Loucy (cell line): ENCODE measurements around the gene MARS1.

Experiments
- H2AFZ ChIP-seq: fragments of 200-600 bp; sonication (generic); 2 replicates; pipeline ENCODE4 v1.6.0; 2016; ENCODE audit warnings: antibody characterized with exemption, mild to moderate bottlenecking, low read length, moderate library complexity
- H3F3A ChIP-seq: fragments of 200-600 bp; 2 replicates; pipeline ENCODE4 v1.6.0; 2016; ENCODE audit warnings: antibody characterized with exemption, low read depth, mild to moderate bottlenecking
- H3K27me3 ChIP-seq: fragments of 200-600 bp; sonication (generic); 2 replicates; pipeline ENCODE4 v1.6.1; 2014; ENCODE audit warnings: low read length, mild to moderate bottlenecking; ENCODE audit not compliant: insufficient read depth, poor library complexity, severe bottlenecking
- H3K36me3 ChIP-seq: fragments of 200-600 bp; sonication (generic); 2 replicates; pipeline ENCODE4 v1.6.1; 2016; ENCODE audit warnings: low read length; ENCODE audit not compliant: insufficient read depth
- H3K4me1 ChIP-seq: fragments of 200-600 bp; sonication (generic); 2 replicates; pipeline ENCODE4 v1.5.1; 2014; ENCODE audit warnings: low read length, mild to moderate bottlenecking; ENCODE audit not compliant: insufficient read depth, poor library complexity, severe bottlenecking
- H3K4me2 ChIP-seq: fragments of 200-600 bp; sonication (generic); 2 replicates; pipeline ENCODE4 v1.6.0; 2014; ENCODE audit warnings: antibody characterized with exemption, low read length, low read depth, mild to moderate bottlenecking; ENCODE audit not compliant: poor library complexity, severe bottlenecking
- H3K4me3 ChIP-seq: fragments of 200-600 bp; sonication (generic); 2 replicates; pipeline ENCODE4 v1.5.1; 2014; ENCODE audit warnings: low read length, mild to moderate bottlenecking, mixed read lengths; ENCODE audit not compliant: poor library complexity, severe bottlenecking
- H3K79me2 ChIP-seq: fragments of 200-600 bp; sonication (generic); 2 replicates; pipeline ENCODE4 v1.6.1; 2014; ENCODE audit warnings: low read length; ENCODE audit not compliant: insufficient read depth
- H3K9ac ChIP-seq: fragments of 200-600 bp; sonication (generic); 2 replicates; pipeline ENCODE4 v1.6.0; 2014; ENCODE audit warnings: mild to moderate bottlenecking, low read depth, low read length, moderate library complexity; ENCODE audit not compliant: poor library complexity, severe bottlenecking
- H3K9me2 ChIP-seq: fragments of 200-600 bp; sonication (generic); replicated peaks from 2 replicates; pipeline ENCODE4 v1.6.1; 2016; ENCODE audit warnings: low read depth, low read length, mixed read lengths
- H3K9me3 ChIP-seq: fragments of 200-600 bp; sonication (generic); 2 replicates; pipeline ENCODE4 v1.6.1; 2014; ENCODE audit warnings: mild to moderate bottlenecking, antibody characterized with exemption, low read length, low read depth; ENCODE audit not compliant: insufficient read depth
- H4K20me1 ChIP-seq: fragments of 200-600 bp; sonication (generic); 2 replicates; pipeline ENCODE4 v1.6.0; 2014; ENCODE audit warnings: antibody characterized with exemption, low read length, mild to moderate bottlenecking; ENCODE audit not compliant: insufficient read depth, poor library complexity, severe bottlenecking
- EZH2phosphoT487 ChIP-seq: fragments of 200-600 bp; IDR thresholded peaks from 2 replicates; pipeline ENCODE4 v1.6.1; 2018; ENCODE audit warnings: antibody characterized with exemption, mild to moderate bottlenecking, moderate library complexity, borderline replicate concordance
- TF ChIP-seq, protein P1 (sequence below): fragments of 200-600 bp; sonication (generic); conservative IDR thresholded peaks from 2 replicates; pipeline ENCODE4 v1.5.1; 2014; ENCODE audit warnings: mild to moderate bottlenecking, antibody characterized with exemption, low read length

The MARS1 gene

DNA sequence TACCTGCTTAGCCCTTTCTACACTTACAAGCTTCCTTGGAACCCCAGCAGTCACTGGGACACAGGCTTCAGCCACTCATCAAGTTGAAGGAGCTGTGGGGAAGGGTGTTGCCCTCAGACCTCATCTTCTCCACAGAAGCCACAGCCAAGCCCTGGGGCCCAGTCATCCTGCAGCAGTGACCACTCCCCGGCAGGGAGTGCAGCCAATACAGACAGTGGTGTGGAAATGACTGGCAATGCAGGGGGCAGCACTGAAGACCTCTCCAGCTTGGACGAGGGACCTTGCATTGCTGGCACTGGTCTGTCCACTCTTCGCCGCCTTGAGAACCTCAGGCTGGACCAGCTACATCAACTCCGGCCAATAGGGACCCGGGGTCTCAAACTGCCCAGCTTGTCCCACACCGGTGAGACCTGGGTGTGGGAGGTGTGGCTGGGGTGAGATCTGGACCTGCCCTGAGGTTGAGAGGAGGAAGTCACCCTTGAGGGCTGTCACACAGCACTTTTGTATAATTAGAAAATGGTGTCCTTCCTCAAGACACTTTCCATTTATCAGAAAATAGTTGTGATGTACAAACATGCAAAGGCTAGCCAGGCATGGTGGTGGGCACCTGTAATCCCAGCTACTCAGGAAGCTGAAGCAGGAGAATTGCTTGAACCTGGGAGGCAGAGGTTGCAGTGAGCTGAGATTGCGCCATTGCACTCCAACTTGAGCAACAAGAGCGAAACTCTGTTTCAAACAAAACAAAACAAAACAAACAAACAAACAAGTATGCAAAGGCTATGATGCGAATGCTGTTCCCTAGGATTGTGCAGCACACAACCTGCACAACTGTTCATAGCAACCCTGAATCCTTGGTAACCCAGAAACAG lies 18.3 kb upstream of the MARS1 start:
- Histone ChIP-seq H3K9me2 (no peaks in the 10 kb centered on the region), H2AFZ (no peak overlapping the region), H3K4me2 (no peak overlapping the region), H3K36me3 (peaks cover 7% of the 10 kb centered on the region; the same call in 1 of the 2 replicates), H3K9me3 (no peaks in the 10 kb centered on the region), H3K79me2 (peaks cover 8% of the 10 kb centered on the region; the same call in 1 of the 2 replicates), H3K9ac (no peak overlapping the region), H3F3A (no peaks in the 10 kb centered on the region), H3K4me1 (peaks cover 6% of the 10 kb centered on the region), H3K4me3 (no peak overlapping the region), H4K20me1 (peaks cover 3% of the 10 kb centered on the region), H3K27me3 (no peaks in the 10 kb centered on the region)
- TF ChIP-seq, protein P1, sequence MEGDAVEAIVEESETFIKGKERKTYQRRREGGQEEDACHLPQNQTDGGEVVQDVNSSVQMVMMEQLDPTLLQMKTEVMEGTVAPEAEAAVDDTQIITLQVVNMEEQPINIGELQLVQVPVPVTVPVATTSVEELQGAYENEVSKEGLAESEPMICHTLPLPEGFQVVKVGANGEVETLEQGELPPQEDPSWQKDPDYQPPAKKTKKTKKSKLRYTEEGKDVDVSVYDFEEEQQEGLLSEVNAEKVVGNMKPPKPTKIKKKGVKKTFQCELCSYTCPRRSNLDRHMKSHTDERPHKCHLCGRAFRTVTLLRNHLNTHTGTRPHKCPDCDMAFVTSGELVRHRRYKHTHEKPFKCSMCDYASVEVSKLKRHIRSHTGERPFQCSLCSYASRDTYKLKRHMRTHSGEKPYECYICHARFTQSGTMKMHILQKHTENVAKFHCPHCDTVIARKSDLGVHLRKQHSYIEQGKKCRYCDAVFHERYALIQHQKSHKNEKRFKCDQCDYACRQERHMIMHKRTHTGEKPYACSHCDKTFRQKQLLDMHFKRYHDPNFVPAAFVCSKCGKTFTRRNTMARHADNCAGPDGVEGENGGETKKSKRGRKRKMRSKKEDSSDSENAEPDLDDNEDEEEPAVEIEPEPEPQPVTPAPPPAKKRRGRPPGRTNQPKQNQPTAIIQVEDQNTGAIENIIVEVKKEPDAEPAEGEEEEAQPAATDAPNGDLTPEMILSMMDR: no peak
- no peak for TF ChIP-seq EZH2phosphoT487

DNA sequence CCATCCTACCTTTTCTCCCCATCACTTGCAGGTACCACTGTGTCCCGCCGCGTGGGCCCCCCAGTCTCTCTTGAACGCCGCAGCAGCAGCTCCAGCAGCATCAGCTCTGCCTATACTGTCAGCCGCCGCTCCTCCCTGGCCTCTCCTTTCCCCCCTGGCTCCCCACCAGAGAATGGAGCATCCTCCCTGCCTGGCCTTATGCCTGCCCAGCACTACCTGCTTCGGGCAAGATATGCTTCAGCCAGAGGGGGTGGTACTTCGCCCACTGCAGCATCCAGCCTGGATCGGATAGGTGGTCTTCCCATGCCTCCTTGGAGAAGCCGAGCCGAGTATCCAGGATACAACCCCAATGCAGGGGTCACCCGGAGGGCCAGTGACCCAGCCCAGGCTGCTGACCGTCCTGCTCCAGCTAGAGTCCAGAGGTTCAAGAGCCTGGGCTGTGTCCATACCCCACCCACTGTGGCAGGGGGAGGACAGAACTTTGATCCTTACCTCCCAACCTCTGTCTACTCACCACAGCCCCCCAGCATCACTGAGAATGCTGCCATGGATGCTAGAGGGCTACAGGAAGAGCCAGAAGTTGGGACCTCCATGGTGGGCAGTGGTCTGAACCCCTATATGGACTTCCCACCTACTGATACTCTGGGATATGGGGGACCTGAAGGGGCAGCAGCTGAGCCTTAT lies 17.4 kb upstream of the MARS1 start:
- Histone ChIP-seq H3K36me3 (peaks cover 7% of the 10 kb centered on the region; the same call in 1 of the 2 replicates), H3K9me2 (no peaks in the 10 kb centered on the region), H3K27me3 (no peaks in the 10 kb centered on the region), H4K20me1 (peaks cover 3% of the 10 kb centered on the region), H3K79me2 (peaks cover 17% of the 10 kb centered on the region; the same call in 1 of the 2 replicates), H3K4me1 (peaks cover 13% of the 10 kb centered on the region), H3F3A (no peaks in the 10 kb centered on the region), H3K4me2 (no peak overlapping the region), H2AFZ (no peak overlapping the region), H3K4me3 (no peak overlapping the region), H3K9me3 (no peaks in the 10 kb centered on the region), H3K9ac (no peak overlapping the region)
- no peak for TF ChIP-seq EZH2phosphoT487
- TF ChIP-seq, protein P1: no peak

DNA sequence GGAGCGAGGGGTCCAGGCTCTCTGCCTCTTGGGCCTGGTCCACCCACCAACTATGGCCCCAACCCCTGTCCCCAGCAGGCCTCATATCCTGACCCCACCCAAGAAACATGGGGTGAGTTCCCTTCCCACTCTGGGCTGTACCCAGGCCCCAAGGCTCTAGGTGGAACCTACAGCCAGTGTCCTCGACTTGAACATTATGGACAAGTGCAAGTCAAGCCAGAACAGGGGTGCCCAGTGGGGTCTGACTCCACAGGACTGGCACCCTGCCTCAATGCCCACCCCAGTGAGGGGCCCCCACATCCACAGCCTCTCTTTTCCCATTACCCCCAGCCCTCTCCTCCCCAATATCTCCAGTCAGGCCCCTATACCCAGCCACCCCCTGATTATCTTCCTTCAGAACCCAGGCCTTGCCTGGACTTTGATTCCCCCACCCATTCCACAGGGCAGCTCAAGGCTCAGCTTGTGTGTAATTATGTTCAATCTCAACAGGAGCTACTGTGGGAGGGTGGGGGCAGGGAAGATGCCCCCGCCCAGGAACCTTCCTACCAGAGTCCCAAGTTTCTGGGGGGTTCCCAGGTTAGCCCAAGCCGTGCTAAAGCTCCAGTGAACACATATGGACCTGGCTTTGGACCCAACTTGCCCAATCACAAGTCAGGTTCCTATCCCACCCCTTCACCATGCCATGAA lies 16.8 kb upstream of the MARS1 start:
- Histone ChIP-seq H4K20me1 (peaks cover 3% of the 10 kb centered on the region), H3F3A (no peaks in the 10 kb centered on the region), H3K9ac (no peak overlapping the region), H2AFZ (no peak overlapping the region), H3K9me2 (no peaks in the 10 kb centered on the region), H3K4me2 (no peak overlapping the region), H3K4me1 (peaks cover 13% of the 10 kb centered on the region), H3K36me3 (peaks cover 7% of the 10 kb centered on the region; the same call in 1 of the 2 replicates), H3K9me3 (no peaks in the 10 kb centered on the region), H3K27me3 (no peaks in the 10 kb centered on the region), H3K79me2 (peaks cover 24% of the 10 kb centered on the region), H3K4me3 (no peak overlapping the region)
- TF ChIP-seq, protein P1: no peak
- no peak for TF ChIP-seq EZH2phosphoT487
